Subcutaneous abdominal adipose tissue (tissue), 5 donors: Measurements from ENCODE around the gene UNCX.

Experiments used
- H3K27ac ChIP-seq: one replicate; pipeline ENCODE4 v1.7.0; 2013; ENCODE audit warnings: low read depth, mild to moderate bottlenecking, inconsistent platforms, low read length, moderate library complexity
- H3K27me3 ChIP-seq, 5 donors: one replicate each; pipeline ENCODE4 v1.7.0; 2013; ENCODE audit warnings: low read length in 5 of 5, inconsistent platforms in 1 of 5; ENCODE audit not compliant: control insufficient read depth in 5 of 5, insufficient read depth in 4 of 5
- H3K36me3 ChIP-seq, 5 donors: one replicate each; pipeline ENCODE4 v1.7.0; 2013; ENCODE audit warnings: low read length in 5 of 5; ENCODE audit not compliant: control insufficient read depth in 5 of 5, insufficient read depth in 5 of 5
- H3K4me1 ChIP-seq, 5 donors: one replicate each; pipeline ENCODE4 v1.7.0; 2013; ENCODE audit warnings: low read length in 5 of 5, mild to moderate bottlenecking in 3 of 5, moderate library complexity in 1 of 5; ENCODE audit not compliant: control insufficient read depth in 5 of 5, insufficient read depth in 5 of 5
- H3K4me3 ChIP-seq, 5 donors: one replicate each; pipeline ENCODE4 v1.7.0; 2013; ENCODE audit warnings: low read length in 5 of 5, low read depth in 1 of 5
- H3K9ac ChIP-seq, 5 donors: one replicate each; pipeline ENCODE4 v1.7.0; 2013; ENCODE audit warnings: low read length in 5 of 5, mild to moderate bottlenecking in 4 of 5, moderate library complexity in 3 of 5
- H3K9me3 ChIP-seq, 5 donors: one replicate each; pipeline ENCODE4 v1.7.0; 2013; ENCODE audit warnings: low read length in 5 of 5; ENCODE audit not compliant: control insufficient read depth in 5 of 5
- donor health status: healthy.
- donor health status: healthy.
- donor health status: healthy.
- donor health status: healthy.
- donor health status: healthy.

Gene UNCX

GRCh38 chr7:1243290-1243963, 10.8 kb downstream of the UNCX start:
- H3K36me3 ChIP-seq: no peaks in the 10 kb centered on the region
- H3K27me3 ChIP-seq: peaks cover 63 to 90% (median 70%) of the 10 kb centered on the region in 5 donors
- no peak overlapping the region for H3K27ac ChIP-seq
- peaks cover 0 to 9% (median 3%) of the 10 kb centered on the region in 5 donors for H3K4me1 ChIP-seq
- no peaks in the 10 kb centered on the region for H3K9me3 ChIP-seq
- no peak overlapping the region for H3K4me3 ChIP-seq
- H3K9ac ChIP-seq: no peak overlapping the region

- Histone ChIP-seq H3K27ac (no peak overlapping the region), H3K9ac (no peak overlapping the region), H3K27me3 (peaks cover 65 to 90% (median 75%) of the 10 kb centered on the region in 5 donors), H3K9me3 (no peaks in the 10 kb centered on the region), H3K36me3 (no peaks in the 10 kb centered on the region), H3K4me1 (peaks cover 0 to 10% (median 3%) of the 10 kb centered on the region in 5 donors), H3K4me3 (no peak overlapping the region)
Measured at GRCh38 chr7:1243964-1244416, 11.3 kb downstream of the UNCX start.

- Histone ChIP-seq H3K4me3 (no peak overlapping the region), H3K9me3 (no peaks in the 10 kb centered on the region), H3K36me3 (no peaks in the 10 kb centered on the region), H3K4me1 (peaks cover 0 to 14% (median 7%) of the 10 kb centered on the region in 5 donors), H3K9ac (no peak overlapping the region), H3K27me3 (peaks cover 64 to 85% (median 73%) of the 10 kb centered on the region in 5 donors), H3K27ac (no peak overlapping the region)
Measured at GRCh38 chr7:1244700-1245523, 12.2 kb downstream of the UNCX start.

- Histone ChIP-seq H3K27ac (no peak overlapping the region), H3K9ac (no peak overlapping the region), H3K36me3 (no peaks in the 10 kb centered on the region), H3K27me3 (peaks cover 61 to 86% (median 72%) of the 10 kb centered on the region in 5 donors), H3K4me1 (peaks cover 0 to 14% (median 8%) of the 10 kb centered on the region in 5 donors), H3K4me3 (no peak overlapping the region), H3K9me3 (no peaks in the 10 kb centered on the region)
Measured at GRCh38 chr7:1245524-1246050, 12.9 kb downstream of the UNCX start.

GRCh38 chr7:1246160-1246870, 13.6 kb downstream of the UNCX start:
- no peaks in the 10 kb centered on the region for H3K9me3 ChIP-seq
- H3K9ac ChIP-seq: no peak overlapping the region
- peaks cover 0 to 14% (median 8%) of the 10 kb centered on the region in 5 donors for H3K4me1 ChIP-seq
- H3K27me3 ChIP-seq: peaks cover 64 to 86% (median 75%) of the 10 kb centered on the region in 5 donors
- no peak overlapping the region for H3K27ac ChIP-seq
- no peak overlapping the region for H3K4me3 ChIP-seq
- H3K36me3 ChIP-seq: no peaks in the 10 kb centered on the region

GRCh38 chr7:1246871-1247526, 14.3 kb downstream of the UNCX start:
- Histone ChIP-seq H3K4me1 (peaks cover 0 to 14% (median 8%) of the 10 kb centered on the region in 5 donors), H3K4me3 (no peak overlapping the region), H3K27me3 (peaks cover 62 to 86% (median 76%) of the 10 kb centered on the region in 5 donors), H3K36me3 (no peaks in the 10 kb centered on the region), H3K9ac (no peak overlapping the region), H3K27ac (no peak overlapping the region), H3K9me3 (no peaks in the 10 kb centered on the region)

- H3K4me3 ChIP-seq: no peak overlapping the region
- no peak overlapping the region for H3K9ac ChIP-seq
- H3K9me3 ChIP-seq: no peaks in the 10 kb centered on the region
- no peak overlapping the region for H3K27ac ChIP-seq
- peaks cover 64 to 88% (median 76%) of the 10 kb centered on the region in 5 donors for H3K27me3 ChIP-seq
- H3K4me1 ChIP-seq: peaks cover 0 to 14% (median 8%) of the 10 kb centered on the region in 5 donors
- no peaks in the 10 kb centered on the region for H3K36me3 ChIP-seq
Measured at GRCh38 chr7:1247527-1248041, 14.9 kb downstream of the UNCX start.

GRCh38 chr7:1248143-1248915, 15.7 kb downstream of the UNCX start:
- Histone ChIP-seq H3K27ac (no peak overlapping the region), H3K9me3 (no peaks in the 10 kb centered on the region), H3K4me3 (no peak overlapping the region), H3K27me3 (peaks cover 66 to 82% (median 78%) of the 10 kb centered on the region in 5 donors), H3K4me1 (peaks cover 0 to 14% (median 8%) of the 10 kb centered on the region in 5 donors), H3K36me3 (no peaks in the 10 kb centered on the region), H3K9ac (no peak overlapping the region)
